Endodermal cell (in vitro differentiated cells): ENCODE data around the gene APOBEC3H. TPM values are rescaled to one million over a fixed set of nuclear protein-coding genes. Genes with fewer than 3 reads are reported as not detected.
A peak's percentile ranks its signal among the peaks of the same experiment; 100 is the strongest.

Experiments used
- DNase-seq: peaks from one replicate; pipeline ENCODE4 v3.0.0-alpha.2; 2017
- H3K27ac ChIP-seq: 2 replicates; pipeline ENCODE4 v1.5.1; 2013; ENCODE audit warnings: mild to moderate bottlenecking, low read depth, low read length, moderate library complexity
- H3K27me3 ChIP-seq: 2 replicates; pipeline ENCODE4 v1.6.1; 2013; ENCODE audit warnings: mild to moderate bottlenecking, low read length, moderate library complexity; ENCODE audit not compliant: insufficient read depth, control insufficient read depth, poor library complexity, severe bottlenecking
- H3K36me3 ChIP-seq: 2 replicates; pipeline ENCODE4 v1.7.0; 2013; ENCODE audit warnings: mild to moderate bottlenecking, low read length, moderate library complexity; ENCODE audit not compliant: control insufficient read depth, insufficient read depth
- H3K4me1 ChIP-seq: one replicate; pipeline ENCODE4 v1.7.0; 2013; ENCODE audit warnings: low read length; ENCODE audit not compliant: control insufficient read depth, insufficient read depth
- H3K4me3 ChIP-seq: 2 replicates; pipeline ENCODE4 v1.5.1; 2013; ENCODE audit warnings: mild to moderate bottlenecking, low read length, moderate library complexity
- H3K9ac ChIP-seq: 2 replicates; pipeline ENCODE4 v1.6.1; 2013; ENCODE audit warnings: mild to moderate bottlenecking, low read length, moderate library complexity; ENCODE audit not compliant: poor library complexity, severe bottlenecking; ENCODE audit errors: extremely low read depth
- H3K9me3 ChIP-seq: 2 replicates; pipeline ENCODE4 v1.6.1; 2013; ENCODE audit warnings: mild to moderate bottlenecking, low read length, moderate library complexity; ENCODE audit not compliant: control insufficient read depth
- H3K27ac Mint-ChIP-seq: 2 replicates; pipeline ENCODE4 v1.8.0; 2020; ENCODE audit warnings: mixed read lengths
- H3K27me3 Mint-ChIP-seq: 2 replicates; pipeline ENCODE4 v1.8.0; 2021; ENCODE audit warnings: mild to moderate bottlenecking, mixed read lengths; ENCODE audit not compliant: insufficient read depth
- H3K36me3 Mint-ChIP-seq: 2 replicates; pipeline ENCODE4 v1.8.0; 2020; ENCODE audit warnings: low read depth, mixed read lengths
- H3K4me1 Mint-ChIP-seq: 2 replicates; pipeline ENCODE4 v1.8.0; 2020; ENCODE audit warnings: mixed read lengths
- H3K4me3 Mint-ChIP-seq: 2 replicates; pipeline ENCODE4 v1.8.0; 2020; ENCODE audit warnings: mild to moderate bottlenecking, moderate library complexity, mixed read lengths
- H3K9me3 Mint-ChIP-seq: 2 replicates; pipeline ENCODE4 v1.8.0; 2020; ENCODE audit warnings: mild to moderate bottlenecking, mixed read lengths
- WGBS, 2 experiments: methylation state at CpG; one replicate each; pipeline versions ENCODE4 v1.1.5 to v1.1.7; 2013; ENCODE audit warnings: missing lambda C conversion rate in 2 of 2, mixed read lengths in 1 of 2; ENCODE audit not compliant: insufficient coverage in 1 of 2, insufficient read length in 1 of 2; 5-methylcytosine and 5-hydroxymethylcytosine counted together
- total RNA-seq, 2 donors: library from RNA; stranded (reverse); fragmentation: NEBNext Ultra II Directional in 1 of 2; extraction: Animal tissue kit (Norgen Biotek cat#: 25700) in 1 of 2; gene quantifications; 2 replicates in 1 of 2; 3 replicates in 1 of 2; pipeline ENCODE4 v1.2.1, GENCODE V29; 2021
- TF ChIP-seq, protein P1 (sequence below): fragments of 200-600 bp; sonication (generic); conservative IDR thresholded peaks from 2 replicates; pipeline ENCODE4 v1.5.0; 2021; ENCODE audit warnings: antibody characterized with exemption, mild to moderate bottlenecking

The APOBEC3H gene
- total RNA-seq, 2 donors from 2014 or later = not detected

DNA sequence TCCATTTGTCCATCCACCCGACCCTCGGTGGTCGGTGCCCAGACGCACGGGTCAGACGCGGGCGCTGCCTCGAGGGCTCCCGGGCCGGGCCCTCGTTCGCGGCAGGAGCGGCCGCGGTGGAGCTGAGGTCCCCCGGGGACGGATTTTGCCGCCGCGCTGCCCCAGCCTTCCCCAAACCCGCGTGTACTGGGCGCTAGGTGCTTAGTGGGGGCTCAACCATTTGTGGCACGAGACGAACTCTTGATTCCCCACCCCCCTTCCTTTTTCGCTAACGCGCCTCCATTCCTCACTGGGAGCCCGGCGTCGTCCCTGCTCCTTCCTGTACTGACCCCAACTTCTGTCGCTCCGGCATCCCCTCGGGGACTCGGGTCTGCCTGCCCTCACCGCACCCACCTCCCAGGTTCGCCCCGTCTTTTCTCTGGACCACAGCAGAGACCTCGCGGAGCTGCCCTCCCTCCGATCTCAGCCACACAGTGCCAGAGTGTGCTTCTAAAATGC is 56.2 kb downstream of the APOBEC3H start:
- peaks cover 28% of the 10 kb centered on the region for H3K27me3 Mint-ChIP-seq
- H3K4me3 Mint-ChIP-seq = peak overlapping the region; percentile 67
- 8 to 12% methylated on average over 2 to 43 of the region's 43 CpGs for WGBS, 2 experiments
- no peaks in the 10 kb centered on the region for H3K36me3 Mint-ChIP-seq
- Histone ChIP-seq H3K4me3 (peak overlapping the region; percentile 78), H3K36me3 (no peaks in the 10 kb centered on the region), H3K4me1 (peaks cover 5% of the 10 kb centered on the region), H3K27me3 (peaks cover 25% of the 10 kb centered on the region), H3K9me3 (no peaks in the 10 kb centered on the region), H3K9ac (peak overlapping the region; percentile 48), H3K27ac (no peak overlapping the region)
- peaks cover 3% of the 10 kb centered on the region for H3K4me1 Mint-ChIP-seq
- peak overlapping the region; percentile 83 for H3K27ac Mint-ChIP-seq
- peak; percentile 68 for DNase-seq
- TF ChIP-seq, protein P1, sequence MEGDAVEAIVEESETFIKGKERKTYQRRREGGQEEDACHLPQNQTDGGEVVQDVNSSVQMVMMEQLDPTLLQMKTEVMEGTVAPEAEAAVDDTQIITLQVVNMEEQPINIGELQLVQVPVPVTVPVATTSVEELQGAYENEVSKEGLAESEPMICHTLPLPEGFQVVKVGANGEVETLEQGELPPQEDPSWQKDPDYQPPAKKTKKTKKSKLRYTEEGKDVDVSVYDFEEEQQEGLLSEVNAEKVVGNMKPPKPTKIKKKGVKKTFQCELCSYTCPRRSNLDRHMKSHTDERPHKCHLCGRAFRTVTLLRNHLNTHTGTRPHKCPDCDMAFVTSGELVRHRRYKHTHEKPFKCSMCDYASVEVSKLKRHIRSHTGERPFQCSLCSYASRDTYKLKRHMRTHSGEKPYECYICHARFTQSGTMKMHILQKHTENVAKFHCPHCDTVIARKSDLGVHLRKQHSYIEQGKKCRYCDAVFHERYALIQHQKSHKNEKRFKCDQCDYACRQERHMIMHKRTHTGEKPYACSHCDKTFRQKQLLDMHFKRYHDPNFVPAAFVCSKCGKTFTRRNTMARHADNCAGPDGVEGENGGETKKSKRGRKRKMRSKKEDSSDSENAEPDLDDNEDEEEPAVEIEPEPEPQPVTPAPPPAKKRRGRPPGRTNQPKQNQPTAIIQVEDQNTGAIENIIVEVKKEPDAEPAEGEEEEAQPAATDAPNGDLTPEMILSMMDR = no peak
- H3K9me3 Mint-ChIP-seq = no peaks in the 10 kb centered on the region

Other genes starting within 250 kb of the APOBEC3H start
- 10 to 100 TPM; 12.8 to 28.2 TPM for gene CBX6, start 225.0 kb upstream of the APOBEC3H start, total RNA-seq
- not detected for gene APOBEC3A, start 139.6 kb upstream of the APOBEC3H start, total RNA-seq
- 1 to 10 TPM; 4.1 to 5.4 TPM for gene APOBEC3B, start 114.9 kb upstream of the APOBEC3H start, total RNA-seq
- gene APOBEC3C, start 83.0 kb upstream of the APOBEC3H start, total RNA-seq = 10 to 100 TPM; 26.1 to 27.4 TPM
- 10 to 100 TPM in 1 of 2 donors, 1 to 10 TPM in 1; 8.6 to 14.4 TPM for gene APOBEC3D, start 76.1 kb upstream of the APOBEC3H start, total RNA-seq
- 10 to 100 TPM; 16.2 to 24.2 TPM for gene APOBEC3F, start 56.4 kb upstream of the APOBEC3H start, total RNA-seq
- gene APOBEC3G, start 20.0 kb upstream of the APOBEC3H start, total RNA-seq = 10 to 100 TPM in 1 of 2 donors, 1 to 10 TPM in 1; 8.7 to 19.7 TPM
- 10 to 100 TPM; 14.2 to 22.0 TPM for gene CBX7, start 55.4 kb downstream of the APOBEC3H start, total RNA-seq
- gene PDGFB, start 147.7 kb downstream of the APOBEC3H start, total RNA-seq = 10 to 100 TPM in 1 of 2 donors, 1 to 10 TPM in 1; 5.9 to 10.4 TPM
- gene RPL3, start 222.4 kb downstream of the APOBEC3H start, total RNA-seq = 1,000 to 10,000 TPM; 2,218 to 2,701 TPM